ENCODE results near the gene LRRC7. TPM values are rescaled to one million over a fixed set of nuclear protein-coding genes. Genes with fewer than 3 reads are reported as not detected.
A peak's percentile ranks its signal among the peaks of the same experiment; 100 is the strongest.

Gene LRRC7
- total RNA-seq, 3 donors from 2014 or later, result 0.27 TPM; not detected in 2

- Mint-ChIP-seq H3K4me3 (no peak overlapping the region), H3K27me3 (ENCODE audit: low read depth) (peaks cover 2% of the 10 kb centered on the region)
These were observed 534.1 kb downstream of the LRRC7 start for GRCh38 chr1:70101774-70102173.

GRCh38 chr1:70103770-70104169 lies 536.0 kb downstream of the LRRC7 start:
- Mint-ChIP-seq H3K36me3 (ENCODE audit: insufficient read depth) (no peaks in the 10 kb centered on the region), H3K4me1 (ENCODE audit: low read depth) (no peaks in the 10 kb centered on the region), H3K27me3 (ENCODE audit: low read depth) (peaks cover 2% of the 10 kb centered on the region), H3K9me3 (no peaks in the 10 kb centered on the region), H3K4me3 (no peak overlapping the region)
- no peak for DNase-seq
- ATAC-seq, result no peak

More at GRCh38 chr1:70101774-70102173, 534.1 kb downstream of the LRRC7 start:
- ATAC-seq (no peak), DNase-seq (no peak)
- no peaks in the 10 kb centered on the region for H3K9me3 Mint-ChIP-seq
- no peaks in the 10 kb centered on the region for H3K36me3 Mint-ChIP-seq (ENCODE audit: insufficient read depth)
- no peaks in the 10 kb centered on the region for H3K4me1 Mint-ChIP-seq (ENCODE audit: low read depth)

GRCh38 chr1:70109241-70109640 lies 541.5 kb downstream of the LRRC7 start:
- DNase-seq, result no peak

GRCh38 chr1:70112838-70113237 lies 545.1 kb downstream of the LRRC7 start:
- H3K4me3 Mint-ChIP-seq, result no peak overlapping the region
- no peaks in the 10 kb centered on the region for H3K9me3 Mint-ChIP-seq
- H3K4me1 Mint-ChIP-seq (ENCODE audit: low read depth), result no peaks in the 10 kb centered on the region
- ATAC-seq (no peak), DNase-seq (no peak)
- peaks cover 10% of the 10 kb centered on the region for H3K27me3 Mint-ChIP-seq (ENCODE audit: low read depth)
- no peaks in the 10 kb centered on the region for H3K36me3 Mint-ChIP-seq (ENCODE audit: insufficient read depth)

More at GRCh38 chr1:70109241-70109640, 541.5 kb downstream of the LRRC7 start:
- H3K27me3 Mint-ChIP-seq (ENCODE audit: low read depth), result peaks cover 9% of the 10 kb centered on the region
- ATAC-seq, result no peak
- H3K4me3 Mint-ChIP-seq, result no peak overlapping the region
- no peaks in the 10 kb centered on the region for H3K9me3 Mint-ChIP-seq
- H3K4me1 Mint-ChIP-seq (ENCODE audit: low read depth), result no peaks in the 10 kb centered on the region
- no peaks in the 10 kb centered on the region for H3K36me3 Mint-ChIP-seq (ENCODE audit: insufficient read depth)

GRCh38 chr1:70115315-70115714 lies 547.6 kb downstream of the LRRC7 start:
- no peaks in the 10 kb centered on the region for H3K4me1 Mint-ChIP-seq (ENCODE audit: low read depth)
- no peak for ATAC-seq
- peaks cover 14% of the 10 kb centered on the region for H3K27me3 Mint-ChIP-seq (ENCODE audit: low read depth)
- no peak overlapping the region for H3K4me3 Mint-ChIP-seq
- no peaks in the 10 kb centered on the region for H3K36me3 Mint-ChIP-seq (ENCODE audit: insufficient read depth)
- no peaks in the 10 kb centered on the region for H3K9me3 Mint-ChIP-seq
- no peak for DNase-seq

- no peaks in the 10 kb centered on the region for H3K9me3 Mint-ChIP-seq
- no peak overlapping the region for H3K4me3 Mint-ChIP-seq
These were observed 549.3 kb downstream of the LRRC7 start for GRCh38 chr1:70117046-70117445.

GRCh38 chr1:70134148-70134547 lies 566.4 kb downstream of the LRRC7 start:
- peaks cover 4% of the 10 kb centered on the region for H3K27me3 Mint-ChIP-seq (ENCODE audit: low read depth)
- no peaks in the 10 kb centered on the region for H3K9me3 Mint-ChIP-seq
- H3K4me3 Mint-ChIP-seq, result no peak overlapping the region
- ATAC-seq (no peak), DNase-seq (no peak)
- H3K36me3 Mint-ChIP-seq (ENCODE audit: insufficient read depth), result no peaks in the 10 kb centered on the region
- no peaks in the 10 kb centered on the region for H3K4me1 Mint-ChIP-seq (ENCODE audit: low read depth)

More at GRCh38 chr1:70117046-70117445, 549.3 kb downstream of the LRRC7 start:
- no peak for DNase-seq
- no peak for ATAC-seq
- Mint-ChIP-seq H3K27me3 (ENCODE audit: low read depth) (peaks cover 12% of the 10 kb centered on the region), H3K4me1 (ENCODE audit: low read depth) (no peaks in the 10 kb centered on the region), H3K36me3 (ENCODE audit: insufficient read depth) (no peaks in the 10 kb centered on the region)

- H3K27me3 Mint-ChIP-seq (ENCODE audit: low read depth), result no peaks in the 10 kb centered on the region
- no peak for DNase-seq
- H3K9me3 Mint-ChIP-seq, result no peaks in the 10 kb centered on the region
- no peak overlapping the region for H3K4me3 Mint-ChIP-seq
- ATAC-seq, result no peak
- no peaks in the 10 kb centered on the region for H3K36me3 Mint-ChIP-seq (ENCODE audit: insufficient read depth)
- H3K4me1 Mint-ChIP-seq (ENCODE audit: low read depth), result no peaks in the 10 kb centered on the region
These were observed 572.6 kb downstream of the LRRC7 start for GRCh38 chr1:70140343-70140742.

GRCh38 chr1:70140894-70141293 lies 573.2 kb downstream of the LRRC7 start:
- Mint-ChIP-seq H3K4me3 (no peak overlapping the region), H3K4me1 (ENCODE audit: low read depth) (no peaks in the 10 kb centered on the region), H3K36me3 (ENCODE audit: insufficient read depth) (no peaks in the 10 kb centered on the region), H3K27me3 (ENCODE audit: low read depth) (no peaks in the 10 kb centered on the region), H3K9me3 (no peaks in the 10 kb centered on the region)
- ATAC-seq (no peak), DNase-seq (no peak)

- Mint-ChIP-seq H3K27me3 (ENCODE audit: low read depth) (no peaks in the 10 kb centered on the region), H3K9me3 (no peaks in the 10 kb centered on the region), H3K4me3 (no peak overlapping the region), H3K36me3 (ENCODE audit: insufficient read depth) (no peaks in the 10 kb centered on the region), H3K4me1 (ENCODE audit: low read depth) (no peaks in the 10 kb centered on the region)
- DNase-seq, result no peak
- ATAC-seq, result no peak
These were observed 574.4 kb downstream of the LRRC7 start for GRCh38 chr1:70142075-70142474.

GRCh38 chr1:70143048-70143659 lies 575.4 kb downstream of the LRRC7 start:
- ATAC-seq (no peak), DNase-seq (no peak)
- H3K36me3 Mint-ChIP-seq (ENCODE audit: insufficient read depth), result peaks cover 4% of the 10 kb centered on the region
- H3K4me3 Mint-ChIP-seq, result no peak overlapping the region
- no peaks in the 10 kb centered on the region for H3K27me3 Mint-ChIP-seq (ENCODE audit: low read depth)
- no peaks in the 10 kb centered on the region for H3K9me3 Mint-ChIP-seq
- no peaks in the 10 kb centered on the region for H3K4me1 Mint-ChIP-seq (ENCODE audit: low read depth)

- DNase-seq, result no peak
- Mint-ChIP-seq H3K4me3 (no peak overlapping the region), H3K27me3 (ENCODE audit: low read depth) (no peaks in the 10 kb centered on the region), H3K4me1 (ENCODE audit: low read depth) (no peaks in the 10 kb centered on the region), H3K9me3 (no peaks in the 10 kb centered on the region), H3K36me3 (ENCODE audit: insufficient read depth) (peaks cover 18% of the 10 kb centered on the region)
- no peak for ATAC-seq
These were observed 578.8 kb downstream of the LRRC7 start for GRCh38 chr1:70146488-70146887.

- Mint-ChIP-seq H3K4me1 (ENCODE audit: low read depth) (no peaks in the 10 kb centered on the region), H3K36me3 (ENCODE audit: insufficient read depth) (peaks cover 26% of the 10 kb centered on the region), H3K4me3 (no peak overlapping the region), H3K27me3 (ENCODE audit: low read depth) (no peaks in the 10 kb centered on the region), H3K9me3 (no peaks in the 10 kb centered on the region)
- DNase-seq (no peak), ATAC-seq (no peak)
These were observed 582.7 kb downstream of the LRRC7 start for GRCh38 chr1:70150444-70150843.

GRCh38 chr1:70153739-70154138 lies 586.0 kb downstream of the LRRC7 start:
- Mint-ChIP-seq H3K9me3 (no peaks in the 10 kb centered on the region), H3K4me3 (no peak overlapping the region), H3K4me1 (ENCODE audit: low read depth) (no peaks in the 10 kb centered on the region), H3K27me3 (ENCODE audit: low read depth) (no peaks in the 10 kb centered on the region), H3K36me3 (ENCODE audit: insufficient read depth) (peaks cover 20% of the 10 kb centered on the region)
- DNase-seq (no peak), ATAC-seq (no peak)

GRCh38 chr1:70156529-70157120 lies 588.9 kb downstream of the LRRC7 start:
- peak; percentile 77 to 85 for ATAC-seq
- Mint-ChIP-seq H3K9me3 (no peaks in the 10 kb centered on the region), H3K36me3 (ENCODE audit: insufficient read depth) (peaks cover 20% of the 10 kb centered on the region), H3K4me1 (ENCODE audit: low read depth) (no peaks in the 10 kb centered on the region), H3K27me3 (ENCODE audit: low read depth) (no peaks in the 10 kb centered on the region), H3K4me3 (no peak overlapping the region)
- DNase-seq, result no peak

Measured in activated T-cell treated with anti-CD3 and anti-CD28 coated beads, Interleukin-2, amount 50 U/mL, for 4 hours (primary cell).